Measurements from ENCODE around the gene SGK1.

GRCh38 chr6:134217798-134218140 is 100.1 kb downstream of the SGK1 start:
- TF ChIP-seq, protein P1, sequence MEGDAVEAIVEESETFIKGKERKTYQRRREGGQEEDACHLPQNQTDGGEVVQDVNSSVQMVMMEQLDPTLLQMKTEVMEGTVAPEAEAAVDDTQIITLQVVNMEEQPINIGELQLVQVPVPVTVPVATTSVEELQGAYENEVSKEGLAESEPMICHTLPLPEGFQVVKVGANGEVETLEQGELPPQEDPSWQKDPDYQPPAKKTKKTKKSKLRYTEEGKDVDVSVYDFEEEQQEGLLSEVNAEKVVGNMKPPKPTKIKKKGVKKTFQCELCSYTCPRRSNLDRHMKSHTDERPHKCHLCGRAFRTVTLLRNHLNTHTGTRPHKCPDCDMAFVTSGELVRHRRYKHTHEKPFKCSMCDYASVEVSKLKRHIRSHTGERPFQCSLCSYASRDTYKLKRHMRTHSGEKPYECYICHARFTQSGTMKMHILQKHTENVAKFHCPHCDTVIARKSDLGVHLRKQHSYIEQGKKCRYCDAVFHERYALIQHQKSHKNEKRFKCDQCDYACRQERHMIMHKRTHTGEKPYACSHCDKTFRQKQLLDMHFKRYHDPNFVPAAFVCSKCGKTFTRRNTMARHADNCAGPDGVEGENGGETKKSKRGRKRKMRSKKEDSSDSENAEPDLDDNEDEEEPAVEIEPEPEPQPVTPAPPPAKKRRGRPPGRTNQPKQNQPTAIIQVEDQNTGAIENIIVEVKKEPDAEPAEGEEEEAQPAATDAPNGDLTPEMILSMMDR (IDR thresholded peaks at IDR 0.05): no peak
- TF ChIP-seq EP300 (IDR thresholded peaks at IDR 0.05): no peak
